ENCODE measurements around the gene ZDHHC20. TPM values are rescaled to one million over a fixed set of nuclear protein-coding genes. Genes with fewer than 3 reads are reported as not detected.

Gene ZDHHC20, protein sequence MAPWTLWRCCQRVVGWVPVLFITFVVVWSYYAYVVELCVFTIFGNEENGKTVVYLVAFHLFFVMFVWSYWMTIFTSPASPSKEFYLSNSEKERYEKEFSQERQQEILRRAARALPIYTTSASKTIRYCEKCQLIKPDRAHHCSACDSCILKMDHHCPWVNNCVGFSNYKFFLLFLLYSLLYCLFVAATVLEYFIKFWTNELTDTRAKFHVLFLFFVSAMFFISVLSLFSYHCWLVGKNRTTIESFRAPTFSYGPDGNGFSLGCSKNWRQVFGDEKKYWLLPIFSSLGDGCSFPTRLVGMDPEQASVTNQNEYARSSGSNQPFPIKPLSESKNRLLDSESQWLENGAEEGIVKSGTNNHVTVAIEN
- total RNA-seq = 65.9 and 115 TPM in 2 replicates

DNA sequence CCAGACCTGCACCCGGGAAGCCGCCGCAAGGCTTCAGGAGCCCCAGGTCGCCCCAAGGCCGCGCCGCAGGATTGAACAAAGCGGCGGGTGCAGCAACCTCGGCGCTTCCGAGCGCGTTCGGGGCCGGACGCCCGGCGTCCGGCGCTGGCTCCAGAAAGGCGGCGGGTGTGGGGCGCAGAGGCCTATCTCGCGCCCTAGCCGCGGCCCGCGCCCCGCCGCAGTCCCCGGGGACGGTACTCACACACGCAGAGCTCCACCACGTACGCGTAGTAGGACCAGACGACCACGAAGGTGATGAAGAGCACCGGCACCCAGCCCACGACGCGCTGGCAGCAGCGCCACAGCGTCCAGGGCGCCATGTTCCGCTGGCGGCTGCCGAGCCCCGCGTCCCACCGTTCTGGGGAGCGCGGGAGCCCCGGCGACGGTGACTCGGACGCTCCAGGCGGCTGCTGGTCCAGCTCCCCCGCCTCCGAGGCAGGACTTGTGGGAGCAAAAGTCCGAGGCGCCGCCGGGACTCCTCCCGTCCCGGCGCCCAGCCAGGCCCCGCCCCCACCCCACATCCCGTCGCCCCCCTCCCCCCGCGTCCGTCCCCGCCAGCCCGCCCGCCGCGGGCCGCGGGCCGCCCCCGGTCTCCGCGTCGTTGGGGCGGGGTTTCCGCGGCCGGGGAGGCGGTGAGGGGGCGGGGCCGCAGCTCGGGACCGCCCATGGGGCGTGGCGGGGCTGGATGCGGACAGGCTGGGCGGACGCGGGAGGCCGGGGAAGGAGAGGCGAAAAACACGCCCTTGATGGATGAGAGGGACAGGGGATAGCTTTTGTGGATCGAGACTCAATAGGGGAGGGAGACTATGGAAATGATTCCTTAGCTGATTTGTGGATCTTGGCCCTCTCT, at the start of gene ZDHHC20:
ZDHHC20 (minus strand) TSS at position 491 of the 889 bp plus-strand sequence; CDS start at position 359, 132 bp downstream.

Other genes with a start within 250 kb of the ZDHHC20 start
- gene MICU2, start 144.9 kb upstream of the ZDHHC20 start, total RNA-seq = 43.1 and 55.2 TPM in 2 replicates
- 0.03 and 0.39 TPM in 2 replicates for gene FGF9, start 211.8 kb upstream of the ZDHHC20 start, total RNA-seq

Data from smooth muscle cell of the pulmonary artery (primary cell).